ENCODE data around the gene OR51E2. TPM values are rescaled to one million over a fixed set of nuclear protein-coding genes. Genes with fewer than 3 reads are reported as not detected.

OR51E2 gene
- total RNA-seq, 4 donors from 2014 or later = 0.26 to 1.8 (median 0.49) TPM

- no peaks in the 10 kb centered on the region for H3K27me3 ChIP-seq
- DNase-seq = no peak
- TF ChIP-seq CTCF (IDR thresholded peaks at IDR 0.05) (no peak), POLR2A (IDR thresholded peaks at IDR 0.05) (no peak)
- intact Hi-C loops (cut with DNase I; ENCODE audit: low total_unique reads) = no loop called here
- no peaks in the 10 kb centered on the region for H3K9me3 ChIP-seq
- no peak overlapping the region for H3K4me3 ChIP-seq
- H3K36me3 ChIP-seq = no peaks in the 10 kb centered on the region
- no peaks in the 10 kb centered on the region for H3K4me1 ChIP-seq
- no peak overlapping the region for H3K27ac ChIP-seq
These were observed 23.9 kb downstream of the OR51E2 start for GRCh38 chr11:4673781-4674180.

GRCh38 chr11:4672470-4672869, 25.2 kb downstream of the OR51E2 start:
- no peak for DNase-seq
- intact Hi-C loops (cut with DNase I; ENCODE audit: low total_unique reads) = no loop called here
- H3K9me3 ChIP-seq = no peaks in the 10 kb centered on the region
- H3K36me3 ChIP-seq = no peaks in the 10 kb centered on the region
- H3K27ac ChIP-seq = no peak overlapping the region
- no peak overlapping the region for H3K4me3 ChIP-seq
- TF ChIP-seq CTCF (IDR thresholded peaks at IDR 0.05) (no peak), POLR2A (IDR thresholded peaks at IDR 0.05) (no peak)
- no peaks in the 10 kb centered on the region for H3K27me3 ChIP-seq
- H3K4me1 ChIP-seq = no peaks in the 10 kb centered on the region

GRCh38 chr11:4671741-4672140, 25.9 kb downstream of the OR51E2 start:
- Histone ChIP-seq H3K9me3 (no peaks in the 10 kb centered on the region), H3K27ac (no peak overlapping the region), H3K4me1 (no peaks in the 10 kb centered on the region), H3K27me3 (no peaks in the 10 kb centered on the region), H3K4me3 (no peak overlapping the region), H3K36me3 (no peaks in the 10 kb centered on the region)
- no peak for DNase-seq
- TF ChIP-seq POLR2A (IDR thresholded peaks at IDR 0.05) (no peak), CTCF (IDR thresholded peaks at IDR 0.05) (no peak)
- intact Hi-C loops (cut with DNase I; ENCODE audit: low total_unique reads) = no loop called here

- Histone ChIP-seq H3K27me3 (no peaks in the 10 kb centered on the region), H3K9me3 (no peaks in the 10 kb centered on the region), H3K4me3 (no peak overlapping the region), H3K4me1 (no peaks in the 10 kb centered on the region), H3K36me3 (no peaks in the 10 kb centered on the region), H3K27ac (no peak overlapping the region)
- intact Hi-C loops (cut with DNase I; ENCODE audit: low total_unique reads) = no loop called here
- no peak for DNase-seq
- TF ChIP-seq CTCF (IDR thresholded peaks at IDR 0.05) (no peak), POLR2A (IDR thresholded peaks at IDR 0.05) (no peak)
These were observed 32.2 kb downstream of the OR51E2 start for GRCh38 chr11:4665424-4665823.

- no peak for TF ChIP-seq POLR2A (IDR thresholded peaks at IDR 0.05)
- no peak for TF ChIP-seq CTCF (IDR thresholded peaks at IDR 0.05)
- Histone ChIP-seq H3K4me3 (no peak overlapping the region), H3K4me1 (no peaks in the 10 kb centered on the region), H3K27me3 (no peaks in the 10 kb centered on the region), H3K27ac (no peak overlapping the region), H3K9me3 (no peaks in the 10 kb centered on the region), H3K36me3 (no peaks in the 10 kb centered on the region)
- DNase-seq = no peak
- intact Hi-C loops (cut with DNase I; ENCODE audit: low total_unique reads) = no loop called here
These were observed 32.9 kb downstream of the OR51E2 start for GRCh38 chr11:4664786-4665185.

Measured in uterus (tissue), 4 donors.